Loucy (cell line): ENCODE results near the gene PDE2A.

Source experiments
- EZH2phosphoT487 ChIP-seq: fragments of 200-600 bp; IDR thresholded peaks from 2 replicates; pipeline ENCODE4 v1.6.1; 2018; ENCODE audit warnings: antibody characterized with exemption, mild to moderate bottlenecking, moderate library complexity, borderline replicate concordance
- TF ChIP-seq, protein P1 (sequence below): fragments of 200-600 bp; sonication (generic); conservative IDR thresholded peaks from 2 replicates; pipeline ENCODE4 v1.5.1; 2014; ENCODE audit warnings: mild to moderate bottlenecking, antibody characterized with exemption, low read length

DNA sequence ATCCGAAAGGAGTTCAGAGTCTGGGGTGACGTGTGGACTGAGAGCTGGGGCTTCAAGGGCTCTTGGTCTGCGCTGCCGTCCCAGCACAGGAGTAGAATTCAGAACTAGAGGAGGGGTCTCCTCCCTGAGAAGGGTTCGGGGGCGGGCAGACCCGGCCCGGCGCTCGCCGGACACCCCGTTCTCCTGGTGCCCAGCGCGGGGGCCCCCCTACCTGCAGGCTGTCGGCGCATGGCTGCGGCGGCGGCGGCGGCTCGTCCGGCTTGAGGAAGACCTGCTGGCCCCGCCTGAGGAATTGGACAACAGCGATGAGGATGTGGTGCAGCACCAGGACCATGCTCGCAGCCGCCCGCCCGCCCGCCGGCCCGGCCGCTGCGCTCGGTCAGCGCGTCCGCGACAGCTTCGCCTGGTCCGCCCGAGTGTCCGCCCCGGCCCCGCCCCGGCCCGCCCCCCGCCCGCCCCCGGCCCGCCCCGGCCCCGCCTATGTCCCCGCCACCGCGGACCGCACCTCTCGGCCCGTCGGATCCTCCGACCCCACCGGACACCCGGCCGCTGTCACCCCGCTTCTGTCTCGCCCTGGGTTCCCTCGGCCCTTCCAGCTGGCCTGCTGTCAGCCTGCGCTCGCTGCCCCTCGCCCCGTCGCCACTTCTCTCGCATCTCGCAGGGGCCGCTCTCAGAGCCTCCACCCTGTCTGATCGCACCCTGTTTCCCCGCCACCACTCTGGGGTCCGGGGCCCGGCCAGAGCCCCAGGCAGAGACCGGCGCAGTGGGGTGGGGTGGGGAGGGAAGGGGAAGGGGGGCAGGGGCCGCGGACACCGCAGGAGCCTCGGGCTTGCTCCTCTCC lies 32.0 kb downstream of the PDE2A start:
- TF ChIP-seq, protein P1, sequence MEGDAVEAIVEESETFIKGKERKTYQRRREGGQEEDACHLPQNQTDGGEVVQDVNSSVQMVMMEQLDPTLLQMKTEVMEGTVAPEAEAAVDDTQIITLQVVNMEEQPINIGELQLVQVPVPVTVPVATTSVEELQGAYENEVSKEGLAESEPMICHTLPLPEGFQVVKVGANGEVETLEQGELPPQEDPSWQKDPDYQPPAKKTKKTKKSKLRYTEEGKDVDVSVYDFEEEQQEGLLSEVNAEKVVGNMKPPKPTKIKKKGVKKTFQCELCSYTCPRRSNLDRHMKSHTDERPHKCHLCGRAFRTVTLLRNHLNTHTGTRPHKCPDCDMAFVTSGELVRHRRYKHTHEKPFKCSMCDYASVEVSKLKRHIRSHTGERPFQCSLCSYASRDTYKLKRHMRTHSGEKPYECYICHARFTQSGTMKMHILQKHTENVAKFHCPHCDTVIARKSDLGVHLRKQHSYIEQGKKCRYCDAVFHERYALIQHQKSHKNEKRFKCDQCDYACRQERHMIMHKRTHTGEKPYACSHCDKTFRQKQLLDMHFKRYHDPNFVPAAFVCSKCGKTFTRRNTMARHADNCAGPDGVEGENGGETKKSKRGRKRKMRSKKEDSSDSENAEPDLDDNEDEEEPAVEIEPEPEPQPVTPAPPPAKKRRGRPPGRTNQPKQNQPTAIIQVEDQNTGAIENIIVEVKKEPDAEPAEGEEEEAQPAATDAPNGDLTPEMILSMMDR: no peak
- TF ChIP-seq EZH2phosphoT487: no peak
